Measurements from ENCODE around the gene CNTRL.
"Not testable (repeated sequence)": the region's sequence is repeated elsewhere in the genome, so short reads cannot be mapped to it uniquely, and the experiment has no call there.

Gene CNTRL, protein sequence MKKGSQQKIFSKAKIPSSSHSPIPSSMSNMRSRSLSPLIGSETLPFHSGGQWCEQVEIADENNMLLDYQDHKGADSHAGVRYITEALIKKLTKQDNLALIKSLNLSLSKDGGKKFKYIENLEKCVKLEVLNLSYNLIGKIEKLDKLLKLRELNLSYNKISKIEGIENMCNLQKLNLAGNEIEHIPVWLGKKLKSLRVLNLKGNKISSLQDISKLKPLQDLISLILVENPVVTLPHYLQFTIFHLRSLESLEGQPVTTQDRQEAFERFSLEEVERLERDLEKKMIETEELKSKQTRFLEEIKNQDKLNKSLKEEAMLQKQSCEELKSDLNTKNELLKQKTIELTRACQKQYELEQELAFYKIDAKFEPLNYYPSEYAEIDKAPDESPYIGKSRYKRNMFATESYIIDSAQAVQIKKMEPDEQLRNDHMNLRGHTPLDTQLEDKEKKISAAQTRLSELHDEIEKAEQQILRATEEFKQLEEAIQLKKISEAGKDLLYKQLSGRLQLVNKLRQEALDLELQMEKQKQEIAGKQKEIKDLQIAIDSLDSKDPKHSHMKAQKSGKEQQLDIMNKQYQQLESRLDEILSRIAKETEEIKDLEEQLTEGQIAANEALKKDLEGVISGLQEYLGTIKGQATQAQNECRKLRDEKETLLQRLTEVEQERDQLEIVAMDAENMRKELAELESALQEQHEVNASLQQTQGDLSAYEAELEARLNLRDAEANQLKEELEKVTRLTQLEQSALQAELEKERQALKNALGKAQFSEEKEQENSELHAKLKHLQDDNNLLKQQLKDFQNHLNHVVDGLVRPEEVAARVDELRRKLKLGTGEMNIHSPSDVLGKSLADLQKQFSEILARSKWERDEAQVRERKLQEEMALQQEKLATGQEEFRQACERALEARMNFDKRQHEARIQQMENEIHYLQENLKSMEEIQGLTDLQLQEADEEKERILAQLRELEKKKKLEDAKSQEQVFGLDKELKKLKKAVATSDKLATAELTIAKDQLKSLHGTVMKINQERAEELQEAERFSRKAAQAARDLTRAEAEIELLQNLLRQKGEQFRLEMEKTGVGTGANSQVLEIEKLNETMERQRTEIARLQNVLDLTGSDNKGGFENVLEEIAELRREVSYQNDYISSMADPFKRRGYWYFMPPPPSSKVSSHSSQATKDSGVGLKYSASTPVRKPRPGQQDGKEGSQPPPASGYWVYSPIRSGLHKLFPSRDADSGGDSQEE (N-terminal part only)

DNA sequence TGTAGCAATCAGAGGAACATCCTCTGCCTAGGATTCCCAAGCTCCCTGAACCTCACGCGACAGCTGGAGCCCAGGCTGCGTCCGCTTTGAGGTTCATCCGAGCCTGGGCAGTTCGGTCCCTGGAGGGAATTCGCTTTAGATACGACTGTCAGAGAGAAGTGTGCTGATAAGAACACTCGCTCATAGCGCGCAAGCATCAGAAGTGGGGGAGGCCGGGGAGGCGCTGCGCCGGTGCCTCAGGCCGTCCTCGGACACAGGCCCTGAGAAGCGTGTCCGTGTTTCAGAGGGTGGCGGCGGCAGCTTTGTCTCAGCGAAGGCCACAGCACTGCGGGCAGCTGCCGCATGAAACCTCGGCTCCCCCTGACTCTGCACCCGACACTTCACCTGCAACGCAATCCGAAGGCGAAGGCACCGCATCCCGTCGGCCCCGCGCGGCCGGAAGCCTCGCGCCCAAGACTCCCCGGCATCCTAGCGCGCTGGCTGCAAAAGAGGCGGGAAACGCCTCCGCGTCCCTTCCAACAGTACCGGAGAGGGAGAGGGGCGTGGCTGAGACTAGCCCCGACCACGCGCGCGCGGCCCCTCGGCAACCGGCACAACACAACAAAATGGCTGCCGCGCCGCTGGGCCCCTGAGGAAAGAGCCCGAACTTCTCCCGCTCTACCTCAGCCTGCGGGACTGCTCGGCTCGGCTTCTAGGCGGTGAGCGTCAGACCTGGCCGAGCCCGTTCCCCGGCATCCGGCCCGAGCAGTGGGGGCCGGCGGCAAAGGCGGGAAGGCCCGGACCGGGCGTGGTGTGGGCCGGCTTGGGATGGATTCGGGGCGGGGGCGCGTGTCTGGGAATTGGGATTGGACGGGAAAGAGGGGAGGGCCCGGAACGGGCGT lies at the start of gene CNTRL:
CNTRL (plus strand) TSS at position 586 of the 881 bp plus-strand sequence. CDS start 13,372 bp downstream, outside the sequence.
- TF ChIP-seq, protein P1, sequence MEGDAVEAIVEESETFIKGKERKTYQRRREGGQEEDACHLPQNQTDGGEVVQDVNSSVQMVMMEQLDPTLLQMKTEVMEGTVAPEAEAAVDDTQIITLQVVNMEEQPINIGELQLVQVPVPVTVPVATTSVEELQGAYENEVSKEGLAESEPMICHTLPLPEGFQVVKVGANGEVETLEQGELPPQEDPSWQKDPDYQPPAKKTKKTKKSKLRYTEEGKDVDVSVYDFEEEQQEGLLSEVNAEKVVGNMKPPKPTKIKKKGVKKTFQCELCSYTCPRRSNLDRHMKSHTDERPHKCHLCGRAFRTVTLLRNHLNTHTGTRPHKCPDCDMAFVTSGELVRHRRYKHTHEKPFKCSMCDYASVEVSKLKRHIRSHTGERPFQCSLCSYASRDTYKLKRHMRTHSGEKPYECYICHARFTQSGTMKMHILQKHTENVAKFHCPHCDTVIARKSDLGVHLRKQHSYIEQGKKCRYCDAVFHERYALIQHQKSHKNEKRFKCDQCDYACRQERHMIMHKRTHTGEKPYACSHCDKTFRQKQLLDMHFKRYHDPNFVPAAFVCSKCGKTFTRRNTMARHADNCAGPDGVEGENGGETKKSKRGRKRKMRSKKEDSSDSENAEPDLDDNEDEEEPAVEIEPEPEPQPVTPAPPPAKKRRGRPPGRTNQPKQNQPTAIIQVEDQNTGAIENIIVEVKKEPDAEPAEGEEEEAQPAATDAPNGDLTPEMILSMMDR (conservative IDR thresholded peaks at IDR 0.05; ENCODE audit: low read length), result no peak
- peak; percentile 82 for DNase-seq (ENCODE audit: low read depth)
- H3K4me3 ChIP-seq (ENCODE audit: low read length), result peak within 1 kb of the TSS; percentile 83

- H3K4me3 ChIP-seq (ENCODE audit: low read length), result no peak overlapping the region
- peak; percentile 72 for DNase-seq (ENCODE audit: low read depth)
- TF ChIP-seq, protein P1 (conservative IDR thresholded peaks at IDR 0.05; ENCODE audit: low read length), result no peak
Observed at GRCh38 chr9:121026260-121026691, 48.5 kb upstream of the CNTRL start.

DNA sequence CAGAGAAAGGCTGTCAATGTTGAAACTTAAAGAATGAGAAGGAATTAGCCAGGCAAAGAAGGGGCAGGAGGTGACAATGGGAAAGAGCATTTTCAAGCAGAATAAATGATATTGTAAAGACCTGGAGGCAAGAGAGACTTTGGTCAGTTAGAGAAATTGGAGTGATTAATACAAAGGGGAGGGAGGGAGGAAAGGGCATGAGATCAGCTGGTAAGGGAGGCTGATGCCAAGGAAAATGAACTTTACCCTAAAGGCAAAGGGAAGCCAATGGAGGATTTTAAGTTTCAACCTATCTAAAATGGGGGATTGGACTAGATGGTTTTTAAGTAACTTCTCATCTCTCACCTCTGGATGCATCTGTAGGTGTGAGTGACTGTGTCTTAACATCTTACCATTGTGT lies 48.0 kb upstream of the CNTRL start:
- TF ChIP-seq, protein P1 (conservative IDR thresholded peaks at IDR 0.05; ENCODE audit: low read length), result no peak
- H3K4me3 ChIP-seq (ENCODE audit: low read length), result no peak overlapping the region
- DNase-seq (ENCODE audit: low read depth), result no peak

DNA sequence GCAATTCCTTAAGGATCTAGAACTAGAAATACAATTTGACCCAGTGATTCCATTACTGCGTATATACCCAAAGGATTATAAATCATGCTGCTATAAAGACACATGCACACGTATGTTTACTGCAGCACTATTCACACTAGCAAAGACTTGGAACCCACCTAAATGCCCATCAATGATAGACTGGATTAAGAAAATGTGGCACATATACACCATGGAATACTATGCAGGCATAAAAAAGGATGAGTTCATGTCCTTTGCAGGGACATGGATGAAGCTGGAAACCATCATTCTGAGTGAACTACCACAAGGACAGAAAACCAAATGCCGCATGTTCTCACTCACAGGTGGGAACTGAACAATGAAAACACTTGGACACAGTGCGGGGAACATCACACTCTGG lies 46.5 kb upstream of the CNTRL start:
- not testable (repeated sequence) for H3K4me3 ChIP-seq (ENCODE audit: low read length); DNase-seq (ENCODE audit: low read depth)

DNA sequence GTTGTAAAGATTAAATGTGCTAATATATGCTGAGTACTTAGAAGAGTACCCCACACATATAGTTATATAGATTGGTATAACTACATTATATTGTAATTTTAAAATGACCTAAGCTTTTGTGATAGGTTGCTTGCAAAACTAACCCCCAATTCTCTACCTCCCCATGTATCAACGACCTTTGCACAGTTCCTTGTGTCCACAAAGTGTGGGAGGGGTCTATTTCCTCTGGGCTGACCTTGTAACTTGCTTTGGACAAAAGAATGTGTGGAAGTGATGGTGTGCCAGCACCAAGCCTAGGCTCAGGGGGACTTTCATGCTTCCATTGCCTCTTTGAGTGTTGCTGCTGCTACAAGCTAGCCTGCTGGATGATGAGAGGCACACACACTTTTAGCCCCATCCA lies 45.3 kb upstream of the CNTRL start:
- TF ChIP-seq, protein P1 (conservative IDR thresholded peaks at IDR 0.05; ENCODE audit: low read length), result no peak
- no peak overlapping the region for H3K4me3 ChIP-seq (ENCODE audit: low read length)
- no peak for DNase-seq (ENCODE audit: low read depth)

DNA sequence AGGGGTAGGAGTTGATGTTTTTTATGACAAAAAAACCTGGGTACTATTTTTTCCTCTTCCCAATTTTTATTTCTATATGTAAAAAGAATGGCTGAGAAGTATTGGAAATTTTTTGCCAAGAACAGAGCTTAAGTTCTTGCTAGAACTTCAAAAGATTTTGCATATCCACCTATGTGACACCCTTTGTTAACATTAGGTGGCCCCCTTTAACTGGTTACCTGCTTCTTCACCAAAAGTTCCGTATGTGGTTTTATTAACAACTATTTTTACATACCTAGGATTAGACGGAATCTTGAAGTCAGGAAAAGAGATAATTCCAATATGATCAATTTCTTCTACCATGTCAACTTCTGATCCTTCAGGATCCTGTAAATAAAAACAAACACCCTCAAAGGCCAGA lies 40.2 kb upstream of the CNTRL start:
- no peak for DNase-seq (ENCODE audit: low read depth)

GRCh38 chr9:121035717-121036116 lies 39.0 kb upstream of the CNTRL start:
- not testable (repeated sequence) for H3K4me3 ChIP-seq (ENCODE audit: low read length); DNase-seq (ENCODE audit: low read depth)

More for the DNA sequence above, 40.2 kb upstream of the CNTRL start:
- TF ChIP-seq, protein P1 (conservative IDR thresholded peaks at IDR 0.05; ENCODE audit: low read length), result no peak
- no peak overlapping the region for H3K4me3 ChIP-seq (ENCODE audit: low read length)
